Measurements from ENCODE around the gene COL9A3. TPM values are rescaled to one million over a fixed set of nuclear protein-coding genes. Genes with fewer than 3 reads are reported as not detected.
A peak's percentile ranks its signal among the peaks of the same experiment; 100 is the strongest.

The COL9A3 gene
- polyA plus RNA-seq, 2 of the 4 experiments (the other 2 are of a cell fraction) = 0.41 to 0.49 TPM

GRCh38 chr20:62806383-62807050 is 10.3 kb upstream of the COL9A3 start:
- Histone ChIP-seq H3K9me3 (no peaks in the 10 kb centered on the region), H3K4me2 (peak overlapping the region; percentile 99), H3K4me3 (peak overlapping the region; percentile 95; the same call in 1 of the 3 replicates), H3K4me1 (peaks cover 17% of the 10 kb centered on the region), H3K27ac (peak overlapping the region; percentile 92 to 99; a peak in 5 of 6 replicates)
- no peak for FAIRE-seq
- POLR2A ChIA-PET = no interaction called here
- CTCF ChIA-PET = interaction anchor here (0.6 to 6.4 kb wide), 10 partner anchors 8 to 142 kb away, joined by 3 to 76 read pairs (median 8); partner anchors contain the start of gene MRGBP
- DNase-seq (ENCODE audit: low read depth in 1 of 2, low spot score in 1 of 2) = no peak
- 80% methylated on average over 10 of the region's 11 CpGs for WGBS (ENCODE audit: missing lambda C conversion rate)
- ATAC-seq = no peak
- no peak for TF ChIP-seq EHMT2 (IDR thresholded peaks at IDR 0.05; ENCODE audit: low read depth)
- no peak for TF ChIP-seq ZFP36 (IDR thresholded peaks at IDR 0.05; ENCODE audit: borderline replicate concordance, partially characterized antibody)
- TF ChIP-seq POLR2A (IDR thresholded peaks at IDR 0.05; ENCODE audit: low read length) = no peak
- TF ChIP-seq RAD21 (conservative IDR thresholded peaks at IDR 0.05 in 1 of 2, IDR thresholded peaks at IDR 0.05 in 1 of 2) = no peak
- TF ChIP-seq SMC3 (IDR thresholded peaks at IDR 0.05) = no peak
- TF ChIP-seq ELK1 (IDR thresholded peaks at IDR 0.05; ENCODE audit: low read depth, low read length) = no peak
- no peak for TF ChIP-seq MAFK (IDR thresholded peaks at IDR 0.05; ENCODE audit: partially characterized antibody)
- no peak for TF ChIP-seq SREBF2 (IDR thresholded peaks at IDR 0.05)
- no peak for TF ChIP-seq NR3C1 (IDR thresholded peaks at IDR 0.05)
- no peak for TF ChIP-seq ESRRA (IDR thresholded peaks at IDR 0.05; ENCODE audit: borderline replicate concordance, low read length)

- H3K4me2 ChIP-seq = no peak overlapping the region
- ATAC-seq = no peak
- no peaks in the 10 kb centered on the region for H3K9me3 ChIP-seq
- H3K27ac ChIP-seq = no peak overlapping the region
- CTCF ChIA-PET = interaction anchor here (0.6 to 6.4 kb wide), 38 partner anchors 9 to 414 kb away, joined by 3 to 76 read pairs (median 4); partner anchors contain the start of gene MRGBP
- H3K4me1 ChIP-seq = peaks cover 17% of the 10 kb centered on the region
- no peak for DNase-seq (ENCODE audit: low read depth in 1 of 2, low spot score in 1 of 2)
- POLR2A ChIA-PET = no interaction called here
- no peak overlapping the region for H3K4me3 ChIP-seq
- TF ChIP-seq JUNB (IDR thresholded peaks at IDR 0.05) (no peak), JUN (IDR thresholded peaks at IDR 0.05) (no peak), CBX2 (IDR thresholded peaks at IDR 0.05; ENCODE audit: borderline replicate concordance, low read depth) (no peak), ZC3H11A (IDR thresholded peaks at IDR 0.05) (no peak), CBX8 (IDR thresholded peaks at IDR 0.05) (no peak)
- no peak for FAIRE-seq
- WGBS (ENCODE audit: missing lambda C conversion rate) = 89% methylated on average over 20 of the region's 23 CpGs
Measured at GRCh38 chr20:62807444-62808210, 9.2 kb upstream of the COL9A3 start.

GRCh38 chr20:62808211-62808865 is 8.5 kb upstream of the COL9A3 start:
- ATAC-seq (peak; percentile 58 to 82; a peak in 4 of 6 replicates), FAIRE-seq (no peak), DNase-seq (ENCODE audit: low read depth in 1 of 2, low spot score in 1 of 2) (peak; percentile 65 to 83)
- H3K27ac ChIP-seq = no peak overlapping the region
- POLR2A ChIA-PET = no interaction called here
- no peak for TF ChIP-seq TFCP2L1 (CRISPR knock-in tag; IDR thresholded peaks at IDR 0.05)
- TF ChIP-seq SMC3 (IDR thresholded peaks at IDR 0.05) = peak; percentile 59
- peak; percentile 85 for TF ChIP-seq CTCF (IDR thresholded peaks at IDR 0.05)
- no peak for TF ChIP-seq TP53 (CRISPR knock-in tag; IDR thresholded peaks at IDR 0.05)
- TF ChIP-seq RAD21 (conservative IDR thresholded peaks at IDR 0.05 in 1 of 2, IDR thresholded peaks at IDR 0.05 in 1 of 2) = peak; percentile 69 to 73
- CTCF ChIA-PET = interaction anchor here (0.6 to 6.4 kb wide), 47 partner anchors 10 to 415 kb away, joined by 3 to 76 read pairs (median 4); partner anchors contain the start of gene MRGBP
- H3K4me3 ChIP-seq = no peak overlapping the region
- no peaks in the 10 kb centered on the region for H3K9me3 ChIP-seq
- peaks cover 17% of the 10 kb centered on the region for H3K4me1 ChIP-seq
- 31% methylated on average over 21 of the region's 21 CpGs for WGBS (ENCODE audit: missing lambda C conversion rate)
- H3K4me2 ChIP-seq = no peak overlapping the region

Data from A549 (cell line).